HepG2 (cell line): ENCODE measurements around the gene STBD1. TPM values are rescaled to one million over a fixed set of nuclear protein-coding genes. Genes with fewer than 3 reads are reported as not detected.

Source experiments
- CAMTA2 ChIP-seq: sonication (generic); formaldehyde crosslinking; IDR thresholded peaks from 2 replicates; pipeline ENCODE4 v1.4.0; 2020; ENCODE audit warnings: mild to moderate bottlenecking, missing genetic modification reagents, borderline replicate concordance
- DNMT1 ChIP-seq: sonication (generic); formaldehyde crosslinking; IDR thresholded peaks from 2 replicates; pipeline ENCODE4 v1.5.1; 2020; ENCODE audit warnings: mild to moderate bottlenecking, missing genetic modification reagents
- HMG20A ChIP-seq: IDR thresholded peaks from 2 replicates; pipeline ENCODE4 v1.6.1; 2016; ENCODE audit warnings: borderline replicate concordance
- HOXA3 ChIP-seq: sonication (generic); formaldehyde crosslinking; IDR thresholded peaks from 2 replicates; pipeline ENCODE4 v1.5.0; 2020; ENCODE audit warnings: missing genetic modification reagents
- NRL ChIP-seq: sonication (generic); formaldehyde crosslinking; IDR thresholded peaks from 2 replicates; pipeline ENCODE4 v1.5.0; 2020; ENCODE audit warnings: missing genetic modification reagents, mild to moderate bottlenecking, moderate library complexity, borderline replicate concordance
- SNAPC2 ChIP-seq: sonication (generic); formaldehyde crosslinking; IDR thresholded peaks from 2 replicates; pipeline ENCODE4 v1.8.1; 2022; ENCODE audit warnings: mild to moderate bottlenecking, missing genetic modification reagents
- SP1 ChIP-seq, 2 experiments: fragments of 450-650 bp in 1 of 2; sonication (generic) in 1 of 2; formaldehyde crosslinking in 1 of 2; IDR thresholded peaks; 2 replicates each; pipeline versions ENCODE4 v1.4.0 to v1.6.1; 2016 to 2020; ENCODE audit warnings: missing genetic modification reagents in 1 of 2
- THYN1 ChIP-seq: sonication (generic); formaldehyde crosslinking; IDR thresholded peaks from 2 replicates; pipeline ENCODE4 v1.8.1; 2023; ENCODE audit warnings: low read depth, mild to moderate bottlenecking, moderate library complexity, missing genetic modification reagents, borderline replicate concordance
- ZBTB39 ChIP-seq: sonication (generic); formaldehyde crosslinking; IDR thresholded peaks from 2 replicates; pipeline ENCODE4 v1.5.0; 2020; ENCODE audit warnings: missing genetic modification reagents
- ZNF276 ChIP-seq: sonication (generic); formaldehyde crosslinking; IDR thresholded peaks from 2 replicates; pipeline ENCODE4 v1.4.0; 2020; ENCODE audit warnings: mild to moderate bottlenecking, low read depth, missing genetic modification reagents
- ZNF484 ChIP-seq: sonication (generic); formaldehyde crosslinking; IDR thresholded peaks from 2 replicates; pipeline ENCODE4 v1.5.1; 2020; ENCODE audit warnings: mild to moderate bottlenecking, low read depth, missing genetic modification reagents, borderline replicate concordance
- ZNF530 ChIP-seq: sonication (generic); formaldehyde crosslinking; IDR thresholded peaks from 2 replicates; pipeline ENCODE4 v1.5.0; 2020; ENCODE audit warnings: low read depth, mild to moderate bottlenecking, missing genetic modification reagents
- ZNF567 ChIP-seq: sonication (generic); formaldehyde crosslinking; IDR thresholded peaks from 2 replicates; pipeline ENCODE4 v1.8.1; 2023; ENCODE audit warnings: mild to moderate bottlenecking, missing genetic modification reagents, borderline replicate concordance
- ZNF761 ChIP-seq: sonication (generic); formaldehyde crosslinking; conservative IDR thresholded peaks from 2 replicates; pipeline ENCODE4 v1.4.0; 2020; ENCODE audit warnings: mild to moderate bottlenecking, missing genetic modification reagents
- ZNF800 ChIP-seq: sonication (generic); formaldehyde crosslinking; IDR thresholded peaks from 2 replicates; pipeline ENCODE4 v1.4.0; 2020; ENCODE audit warnings: missing genetic modification reagents
- polyA plus RNA-seq, 8 experiments: library from polyadenylated mRNA; depleted of rRNA in 3 of 8; stranded (reverse) in 7 of 8; unstranded in 1 of 8; fragments of >200 nt; fragmentation: Illumina TruSeq in 4 of 8; extraction: Trizol in 4 of 8; gene quantifications; 2 replicates each; pipeline versions ENCODE4 v1.2.1 to v1.2.3, GENCODE V29; 2011 to 2016; ENCODE audit warnings: low read depth in 4 of 8, missing spikeins in 1 of 8, mixed read lengths in 1 of 8; ENCODE audit not compliant: insufficient read depth in 1 of 8
- total RNA-seq, 5 experiments: library from RNA; depleted of rRNA; stranded (reverse); fragments of >200 nt; fragmentation: Illumina TruSeq; extraction: Trizol; gene quantifications; 2 replicates each; pipeline ENCODE4 v1.2.3, GENCODE V29; 2016; ENCODE audit warnings: low read depth in 1 of 5
- TF ChIP-seq, protein P1 (sequence below): sonication (generic); formaldehyde crosslinking; IDR thresholded peaks from 2 replicates; pipeline ENCODE4 v1.5.1; 2020; ENCODE audit warnings: missing genetic modification reagents, mild to moderate bottlenecking, borderline replicate concordance
- TF ChIP-seq, protein P2 (sequence below): IDR thresholded peaks from 2 replicates; pipeline ENCODE4 v1.6.1; 2016; ENCODE audit warnings: control low read depth
- TF ChIP-seq, protein P3 (sequence below): sonication (generic); formaldehyde crosslinking; IDR thresholded peaks from 2 replicates; pipeline ENCODE4 v1.9.0; 2022; ENCODE audit warnings: missing genetic modification reagents, mild to moderate bottlenecking, borderline replicate concordance

Gene STBD1
- total and polyA plus RNA-seq, 2 of the 13 experiments (the other 11 are each of a cell fraction or from before 2014, with no cell fraction given), result 2.8 to 4.3 TPM

- TF ChIP-seq THYN1 (CRISPR knock-in tag) (no peak), HOXA3 (CRISPR knock-in tag) (peak; percentile 74), HMG20A (CRISPR knock-in tag) (peak; percentile 71; the same call in 1 of the 2 replicates), CAMTA2 (no peak), ZNF276 (CRISPR knock-in tag) (no peak), ZBTB39 (CRISPR knock-in tag) (no peak), ZNF567 (no peak), ZNF530 (no peak), SP1 (IDR thresholded peaks at IDR 0.05) (no peak), SP1 (CRISPR knock-in tag; IDR thresholded peaks at IDR 0.05) (no peak), ZNF800 (CRISPR knock-in tag) (no peak), ZNF761 (CRISPR knock-in tag) (no peak), SNAPC2 (no peak), ZNF484 (CRISPR knock-in tag) (no peak), DNMT1 (CRISPR knock-in tag) (no peak), NRL (CRISPR knock-in tag) (no peak)
- TF ChIP-seq, protein P1, sequence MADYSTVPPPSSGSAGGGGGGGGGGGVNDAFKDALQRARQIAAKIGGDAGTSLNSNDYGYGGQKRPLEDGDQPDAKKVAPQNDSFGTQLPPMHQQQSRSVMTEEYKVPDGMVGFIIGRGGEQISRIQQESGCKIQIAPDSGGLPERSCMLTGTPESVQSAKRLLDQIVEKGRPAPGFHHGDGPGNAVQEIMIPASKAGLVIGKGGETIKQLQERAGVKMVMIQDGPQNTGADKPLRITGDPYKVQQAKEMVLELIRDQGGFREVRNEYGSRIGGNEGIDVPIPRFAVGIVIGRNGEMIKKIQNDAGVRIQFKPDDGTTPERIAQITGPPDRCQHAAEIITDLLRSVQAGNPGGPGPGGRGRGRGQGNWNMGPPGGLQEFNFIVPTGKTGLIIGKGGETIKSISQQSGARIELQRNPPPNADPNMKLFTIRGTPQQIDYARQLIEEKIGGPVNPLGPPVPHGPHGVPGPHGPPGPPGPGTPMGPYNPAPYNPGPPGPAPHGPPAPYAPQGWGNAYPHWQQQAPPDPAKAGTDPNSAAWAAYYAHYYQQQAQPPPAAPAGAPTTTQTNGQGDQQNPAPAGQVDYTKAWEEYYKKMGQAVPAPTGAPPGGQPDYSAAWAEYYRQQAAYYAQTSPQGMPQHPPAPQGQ, result no peak
- TF ChIP-seq, protein P2, sequence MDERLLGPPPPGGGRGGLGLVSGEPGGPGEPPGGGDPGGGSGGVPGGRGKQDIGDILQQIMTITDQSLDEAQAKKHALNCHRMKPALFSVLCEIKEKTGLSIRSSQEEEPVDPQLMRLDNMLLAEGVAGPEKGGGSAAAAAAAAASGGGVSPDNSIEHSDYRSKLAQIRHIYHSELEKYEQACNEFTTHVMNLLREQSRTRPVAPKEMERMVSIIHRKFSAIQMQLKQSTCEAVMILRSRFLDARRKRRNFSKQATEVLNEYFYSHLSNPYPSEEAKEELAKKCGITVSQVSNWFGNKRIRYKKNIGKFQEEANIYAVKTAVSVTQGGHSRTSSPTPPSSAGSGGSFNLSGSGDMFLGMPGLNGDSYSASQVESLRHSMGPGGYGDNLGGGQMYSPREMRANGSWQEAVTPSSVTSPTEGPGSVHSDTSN (CRISPR knock-in tag), result no peak
- TF ChIP-seq, protein P3, sequence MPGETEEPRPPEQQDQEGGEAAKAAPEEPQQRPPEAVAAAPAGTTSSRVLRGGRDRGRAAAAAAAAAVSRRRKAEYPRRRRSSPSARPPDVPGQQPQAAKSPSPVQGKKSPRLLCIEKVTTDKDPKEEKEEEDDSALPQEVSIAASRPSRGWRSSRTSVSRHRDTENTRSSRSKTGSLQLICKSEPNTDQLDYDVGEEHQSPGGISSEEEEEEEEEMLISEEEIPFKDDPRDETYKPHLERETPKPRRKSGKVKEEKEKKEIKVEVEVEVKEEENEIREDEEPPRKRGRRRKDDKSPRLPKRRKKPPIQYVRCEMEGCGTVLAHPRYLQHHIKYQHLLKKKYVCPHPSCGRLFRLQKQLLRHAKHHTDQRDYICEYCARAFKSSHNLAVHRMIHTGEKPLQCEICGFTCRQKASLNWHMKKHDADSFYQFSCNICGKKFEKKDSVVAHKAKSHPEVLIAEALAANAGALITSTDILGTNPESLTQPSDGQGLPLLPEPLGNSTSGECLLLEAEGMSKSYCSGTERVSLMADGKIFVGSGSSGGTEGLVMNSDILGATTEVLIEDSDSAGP (CRISPR knock-in tag), result no peak
Observed at GRCh38 chr4:76275486-76276124, 30.9 kb upstream of the STBD1 start (continued).
